NCI-H526 (cell line): ENCODE results near the gene NSMCE1.

Experiments
- DNase-seq, 2 experiments: peaks; one replicate each; lab custom pipeline; 2025; lab: John Stamatoyannopoulos, UW

Gene NSMCE1

GRCh38 chr16:27243725-27244362, 24.7 kb downstream of the NSMCE1 start:
- DNase-seq = no peak

- no peak for DNase-seq
Measured at GRCh38 chr16:27242868-27243590, 25.5 kb downstream of the NSMCE1 start.

- no peak for DNase-seq
Measured at GRCh38 chr16:27242398-27242797, 26.2 kb downstream of the NSMCE1 start.

- DNase-seq = no peak
Measured at GRCh38 chr16:27241658-27242057, 26.9 kb downstream of the NSMCE1 start.

GRCh38 chr16:27240948-27241531, 27.5 kb downstream of the NSMCE1 start:
- DNase-seq = no peak

- DNase-seq = no peak
Measured at GRCh38 chr16:27239906-27240655, 28.5 kb downstream of the NSMCE1 start.

GRCh38 chr16:27239026-27239425, 29.5 kb downstream of the NSMCE1 start:
- DNase-seq = no peak

GRCh38 chr16:27238591-27238990, 30.0 kb downstream of the NSMCE1 start:
- no peak for DNase-seq

GRCh38 chr16:27238016-27238587, 30.5 kb downstream of the NSMCE1 start:
- no peak for DNase-seq

- no peak for DNase-seq
Measured at GRCh38 chr16:27237219-27238015, 31.2 kb downstream of the NSMCE1 start.

GRCh38 chr16:27236635-27237218, 31.8 kb downstream of the NSMCE1 start:
- no peak for DNase-seq

GRCh38 chr16:27235938-27236245, 32.7 kb downstream of the NSMCE1 start:
- no peak for DNase-seq

- DNase-seq = peak; percentile 18 to 64
Measured at GRCh38 chr16:27235055-27235937, 33.3 kb downstream of the NSMCE1 start.

- no peak for DNase-seq
Measured at GRCh38 chr16:27234603-27235002, 34.0 kb downstream of the NSMCE1 start.

- no peak for DNase-seq
Measured at GRCh38 chr16:27234171-27234570, 34.4 kb downstream of the NSMCE1 start.

GRCh38 chr16:27233731-27234130, 34.8 kb downstream of the NSMCE1 start:
- DNase-seq = no peak

- DNase-seq = no peak
Measured at GRCh38 chr16:27232901-27233625, 35.5 kb downstream of the NSMCE1 start.

GRCh38 chr16:27232061-27232900, 36.3 kb downstream of the NSMCE1 start:
- no peak for DNase-seq

- no peak for DNase-seq
Measured at GRCh38 chr16:27231692-27232060, 36.9 kb downstream of the NSMCE1 start.
